Brain microvascular endothelial cell (primary cell): Measurements from ENCODE around the gene NAP1L5.

ENCODE experiments used
- DNase-seq: peaks from one replicate; pipeline ENCODE4 v3.0.0-alpha.2; 2020
- H3K27ac ChIP-seq: fragments of 250-450 bp; sonication (Bioruptor Pico); 2 replicates; pipeline ENCODE4 v1.5.1; 2020; ENCODE audit warnings: mild to moderate bottlenecking, moderate library complexity
- H3K27me3 ChIP-seq: fragments of 250-450 bp; sonication (Bioruptor Pico); replicated peaks from 2 replicates; pipeline ENCODE4 v1.5.1; 2020; ENCODE audit warnings: mild to moderate bottlenecking
- H3K36me3 ChIP-seq: fragments of 250-450 bp; sonication (Bioruptor Pico); replicated peaks from 2 replicates; pipeline ENCODE4 v1.5.1; 2020; ENCODE audit warnings: mild to moderate bottlenecking
- H3K4me3 ChIP-seq: 2 replicates; pipeline ENCODE4 v1.5.1; 2011; ENCODE audit warnings: low read depth, mild to moderate bottlenecking, control low read depth, low read length, moderate library complexity
- CTCF ChIP-seq: IDR thresholded peaks from 2 replicates; pipeline ENCODE4 v1.5.1; 2011; ENCODE audit warnings: low read depth, mild to moderate bottlenecking, moderate library complexity, low read length, control low read depth, inconsistent platforms; ENCODE audit errors: missing control alignments
- in situ Hi-C: cut with HindIII; loops from 2 replicates; pipeline ENCODE4 v1.10.0; 2017; ENCODE audit warnings: low sequenced_read_pairs, low pct_ligation_motif_present

NAP1L5 gene

DNA sequence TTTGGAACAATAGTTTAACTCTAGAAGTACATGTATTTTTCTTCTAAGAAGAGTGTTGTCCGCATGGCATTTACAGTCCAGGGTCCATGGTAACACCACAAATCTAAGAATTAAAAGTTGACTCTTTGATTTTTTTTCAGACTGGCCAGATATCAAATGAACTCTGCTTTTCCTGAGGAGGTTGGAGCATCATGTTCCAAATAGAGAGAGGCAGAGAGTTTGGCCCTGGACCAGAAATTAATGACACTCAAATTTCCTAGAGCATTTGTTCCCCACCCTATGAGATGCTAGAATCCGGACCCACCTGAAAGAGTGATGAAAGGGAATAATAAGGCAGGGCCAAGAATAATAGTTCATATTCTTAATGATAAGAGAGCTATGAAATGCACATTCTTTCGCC is 47.0 kb upstream of the NAP1L5 start:
- TF ChIP-seq CTCF = no peak
- Histone ChIP-seq H3K27me3 (no peaks in the 10 kb centered on the region), H3K4me3 (no peak overlapping the region), H3K36me3 (peaks cover 17% of the 10 kb centered on the region), H3K27ac (no peak overlapping the region)
- in situ Hi-C loops = no loop called here
- no peak for DNase-seq

- H3K27ac ChIP-seq = peak overlapping the region; percentile 82
- TF ChIP-seq CTCF = no peak
- H3K4me3 ChIP-seq = no peak overlapping the region
- DNase-seq = peak; percentile 72
- H3K36me3 ChIP-seq = peaks cover 12% of the 10 kb centered on the region
- H3K27me3 ChIP-seq = no peaks in the 10 kb centered on the region
- in situ Hi-C loops = no loop called here
Measured at GRCh38 chr4:88743696-88744095, 46.1 kb upstream of the NAP1L5 start.

GRCh38 chr4:88742561-88742960 is 44.9 kb upstream of the NAP1L5 start:
- H3K27me3 ChIP-seq = no peaks in the 10 kb centered on the region
- in situ Hi-C loops = no loop called here
- no peak overlapping the region for H3K27ac ChIP-seq
- peak; percentile 8 for DNase-seq
- no peak overlapping the region for H3K4me3 ChIP-seq
- H3K36me3 ChIP-seq = peaks cover 10% of the 10 kb centered on the region
- TF ChIP-seq CTCF = no peak

GRCh38 chr4:88738180-88738579 is 40.6 kb upstream of the NAP1L5 start:
- Histone ChIP-seq H3K27ac (no peak overlapping the region), H3K27me3 (no peaks in the 10 kb centered on the region), H3K4me3 (no peak overlapping the region), H3K36me3 (peaks cover 8% of the 10 kb centered on the region)
- no peak for DNase-seq
- in situ Hi-C loops = no loop called here
- TF ChIP-seq CTCF = no peak

GRCh38 chr4:88737307-88737941 is 39.8 kb upstream of the NAP1L5 start:
- TF ChIP-seq CTCF = no peak
- in situ Hi-C loops = no loop called here
- Histone ChIP-seq H3K27me3 (no peaks in the 10 kb centered on the region), H3K4me3 (no peak overlapping the region), H3K27ac (no peak overlapping the region), H3K36me3 (peaks cover 8% of the 10 kb centered on the region)
- no peak for DNase-seq

DNA sequence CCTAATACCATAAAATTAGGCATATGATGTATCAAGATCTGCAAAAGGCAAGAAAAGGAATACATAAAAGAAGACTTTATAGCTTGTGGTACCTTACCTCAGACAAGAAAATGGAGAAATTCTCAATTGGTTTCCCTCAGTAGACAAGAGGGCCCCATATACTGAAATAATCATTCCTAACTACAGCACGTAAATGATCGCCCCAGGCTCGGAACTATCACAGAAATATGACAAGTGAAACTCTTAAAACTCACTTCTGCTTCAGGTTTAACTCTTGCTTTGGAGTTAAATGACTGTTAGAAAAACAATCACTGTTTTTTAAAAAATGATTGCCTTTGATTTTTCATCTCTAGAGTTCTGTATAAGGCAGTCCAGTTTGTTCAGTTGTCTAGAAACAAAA is 38.6 kb upstream of the NAP1L5 start:
- no peak for TF ChIP-seq CTCF
- no peaks in the 10 kb centered on the region for H3K27me3 ChIP-seq
- in situ Hi-C loops = no loop called here
- no peak for DNase-seq
- peaks cover 8% of the 10 kb centered on the region for H3K36me3 ChIP-seq
- H3K4me3 ChIP-seq = no peak overlapping the region
- no peak overlapping the region for H3K27ac ChIP-seq
